Neural cell (in vitro differentiated cells): ENCODE measurements around the gene ITGB1BP2.

Source experiments
- CTCF ChIP-seq: fragments of 450-650 bp; IDR thresholded peaks from 2 replicates; pipeline ENCODE4 v1.5.1; 2014; ENCODE audit warnings: antibody characterized with exemption, mild to moderate bottlenecking, moderate library complexity; ENCODE audit not compliant: poor library complexity, severe bottlenecking
- EP300 ChIP-seq: fragments of 450-650 bp; conservative IDR thresholded peaks from 2 replicates; pipeline ENCODE4 v1.6.1; 2014; ENCODE audit warnings: antibody characterized with exemption, mild to moderate bottlenecking, moderate library complexity; ENCODE audit not compliant: poor library complexity, severe bottlenecking
- EZH2 ChIP-seq: fragments of 200-600, 300-800 bp; shearing (Covaris generic), sonication (generic); IDR thresholded peaks from 2 replicates; pipeline ENCODE4 v1.6.1; 2014; ENCODE audit warnings: antibody characterized with exemption, low read length, borderline replicate concordance, mild to moderate bottlenecking; ENCODE audit not compliant: insufficient read depth, poor library complexity, severe bottlenecking
- POLR2AphosphoS5 ChIP-seq: IDR thresholded peaks from 2 replicates; pipeline ENCODE4 v1.6.1; 2012
- REST ChIP-seq: IDR thresholded peaks from 2 replicates; pipeline ENCODE4 v1.6.1; 2012; ENCODE audit warnings: borderline replicate concordance

GRCh38 chrX:71269801-71270395 lies 31.7 kb upstream of the ITGB1BP2 start:
- TF ChIP-seq POLR2AphosphoS5 (no peak), EZH2 (no peak), CTCF (no peak), REST (no peak), EP300 (no peak)
